ENCODE results near the gene SEH1L.

SEH1L gene

DNA sequence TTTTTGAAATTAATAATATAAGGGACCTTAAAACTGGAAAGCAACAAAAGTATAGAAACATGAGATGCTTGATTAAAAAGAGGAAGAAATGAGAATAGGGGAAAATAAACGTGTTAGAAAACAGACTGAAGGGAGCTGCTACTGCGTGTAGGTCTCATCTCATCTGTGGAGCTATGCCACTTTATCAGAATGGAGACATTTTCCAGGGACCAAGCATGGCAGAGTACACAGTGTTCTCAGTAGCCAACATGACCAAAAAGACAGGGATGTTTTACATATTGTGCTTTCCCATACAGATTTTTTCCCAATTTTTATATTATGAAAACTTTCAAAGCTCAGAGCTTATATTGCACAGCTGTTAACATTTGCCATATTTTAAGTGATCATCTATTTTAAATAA, 66.4 kb downstream of the SEH1L start:
- H3K4me3 ChIP-seq (ENCODE audit: low read depth, low read length) = no peak overlapping the region
- in situ Hi-C loops (cut with HindIII; ENCODE audit: low sequenced_read_pairs) = no loop called here
- DNase-seq (ENCODE audit: low read depth, low spot score) = no peak

DNA sequence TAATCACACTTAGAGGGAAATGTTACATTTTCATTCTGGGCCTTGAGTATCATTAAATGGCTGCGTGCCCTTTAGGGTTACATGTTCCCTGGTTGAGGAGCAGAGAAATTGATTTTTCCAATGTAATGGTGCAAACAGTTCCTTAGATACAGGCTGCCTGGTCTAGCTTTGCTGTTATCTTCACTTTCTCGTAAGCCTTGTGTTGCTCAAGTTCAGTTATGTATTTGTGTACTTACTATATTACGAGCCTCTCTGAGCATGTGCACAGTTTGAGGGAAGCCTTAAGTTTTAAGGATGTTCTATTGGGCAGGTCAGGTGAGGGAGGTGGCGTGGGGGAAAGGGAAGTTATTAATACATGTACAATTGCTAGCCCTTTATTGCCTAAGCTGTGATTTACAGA, 67.0 kb downstream of the SEH1L start:
- no peak overlapping the region for H3K4me3 ChIP-seq (ENCODE audit: low read depth, low read length)
- TF ChIP-seq, protein P1, sequence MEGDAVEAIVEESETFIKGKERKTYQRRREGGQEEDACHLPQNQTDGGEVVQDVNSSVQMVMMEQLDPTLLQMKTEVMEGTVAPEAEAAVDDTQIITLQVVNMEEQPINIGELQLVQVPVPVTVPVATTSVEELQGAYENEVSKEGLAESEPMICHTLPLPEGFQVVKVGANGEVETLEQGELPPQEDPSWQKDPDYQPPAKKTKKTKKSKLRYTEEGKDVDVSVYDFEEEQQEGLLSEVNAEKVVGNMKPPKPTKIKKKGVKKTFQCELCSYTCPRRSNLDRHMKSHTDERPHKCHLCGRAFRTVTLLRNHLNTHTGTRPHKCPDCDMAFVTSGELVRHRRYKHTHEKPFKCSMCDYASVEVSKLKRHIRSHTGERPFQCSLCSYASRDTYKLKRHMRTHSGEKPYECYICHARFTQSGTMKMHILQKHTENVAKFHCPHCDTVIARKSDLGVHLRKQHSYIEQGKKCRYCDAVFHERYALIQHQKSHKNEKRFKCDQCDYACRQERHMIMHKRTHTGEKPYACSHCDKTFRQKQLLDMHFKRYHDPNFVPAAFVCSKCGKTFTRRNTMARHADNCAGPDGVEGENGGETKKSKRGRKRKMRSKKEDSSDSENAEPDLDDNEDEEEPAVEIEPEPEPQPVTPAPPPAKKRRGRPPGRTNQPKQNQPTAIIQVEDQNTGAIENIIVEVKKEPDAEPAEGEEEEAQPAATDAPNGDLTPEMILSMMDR (IDR thresholded peaks at IDR 0.05; ENCODE audit: low read depth, low read length) = no peak
- no peak for DNase-seq (ENCODE audit: low read depth, low spot score)
- in situ Hi-C loops (cut with HindIII; ENCODE audit: low sequenced_read_pairs) = no loop called here

More for the DNA sequence above, 66.4 kb downstream of the SEH1L start:
- TF ChIP-seq, protein P1 (IDR thresholded peaks at IDR 0.05; ENCODE audit: low read depth, low read length) = no peak

DNA sequence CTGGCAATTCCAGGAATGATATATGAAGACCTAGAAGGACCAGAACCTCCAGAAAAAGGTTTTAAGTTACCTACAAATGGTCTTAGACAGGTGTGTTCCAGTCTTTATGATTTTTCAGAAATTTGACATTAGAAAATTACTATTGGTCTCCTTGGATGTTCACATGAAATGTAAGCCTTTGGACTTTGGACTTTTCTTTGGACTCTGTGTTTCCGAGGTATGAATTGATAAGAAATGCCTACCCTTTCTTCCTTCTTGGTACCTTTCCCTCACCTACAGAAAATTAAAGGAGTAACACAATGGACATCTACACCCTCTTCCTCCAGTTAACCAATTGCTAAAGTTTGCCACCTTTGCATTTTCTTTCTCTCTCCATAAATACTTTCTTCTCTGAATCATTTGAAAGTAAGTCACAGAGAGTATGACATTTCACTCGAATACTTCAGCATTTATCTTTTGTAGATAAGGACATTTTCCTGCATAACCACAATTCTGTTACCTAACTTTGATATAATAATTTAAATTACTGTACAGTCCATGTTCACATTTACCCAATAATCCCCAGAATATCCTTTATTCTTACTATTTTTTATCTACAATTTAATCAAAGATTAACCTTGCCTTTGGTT, 69.5 kb downstream of the SEH1L start:
- in situ Hi-C loops (cut with HindIII; ENCODE audit: low sequenced_read_pairs) = no loop called here
- TF ChIP-seq, protein P1 (IDR thresholded peaks at IDR 0.05; ENCODE audit: low read depth, low read length) = no peak
- no peak overlapping the region for H3K4me3 ChIP-seq (ENCODE audit: low read depth, low read length)
- no peak for DNase-seq (ENCODE audit: low read depth, low spot score)

DNA sequence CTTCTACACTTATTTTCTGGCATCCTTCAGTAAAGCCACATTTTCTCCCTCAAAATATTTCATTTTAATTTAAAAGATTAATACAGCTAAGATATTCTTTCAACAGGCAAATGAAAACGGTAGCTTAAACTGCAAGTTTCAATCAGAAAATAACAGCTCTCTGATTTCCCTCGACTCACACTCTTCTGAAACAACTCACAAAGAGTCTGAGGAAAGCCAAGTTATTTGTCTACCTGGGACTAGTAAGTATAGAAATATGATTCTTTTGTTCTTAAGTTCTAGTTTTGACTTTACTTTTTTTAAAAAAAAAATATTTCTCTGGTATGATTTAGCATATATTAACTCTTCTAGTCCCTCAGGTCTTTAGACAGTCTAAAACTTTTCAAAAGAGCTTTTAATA, 70.6 kb downstream of the SEH1L start:
- TF ChIP-seq, protein P1 (IDR thresholded peaks at IDR 0.05; ENCODE audit: low read depth, low read length) = no peak
- in situ Hi-C loops (cut with HindIII; ENCODE audit: low sequenced_read_pairs) = no loop called here
- H3K4me3 ChIP-seq (ENCODE audit: low read depth, low read length) = no peak overlapping the region
- no peak for DNase-seq (ENCODE audit: low read depth, low spot score)

DNA sequence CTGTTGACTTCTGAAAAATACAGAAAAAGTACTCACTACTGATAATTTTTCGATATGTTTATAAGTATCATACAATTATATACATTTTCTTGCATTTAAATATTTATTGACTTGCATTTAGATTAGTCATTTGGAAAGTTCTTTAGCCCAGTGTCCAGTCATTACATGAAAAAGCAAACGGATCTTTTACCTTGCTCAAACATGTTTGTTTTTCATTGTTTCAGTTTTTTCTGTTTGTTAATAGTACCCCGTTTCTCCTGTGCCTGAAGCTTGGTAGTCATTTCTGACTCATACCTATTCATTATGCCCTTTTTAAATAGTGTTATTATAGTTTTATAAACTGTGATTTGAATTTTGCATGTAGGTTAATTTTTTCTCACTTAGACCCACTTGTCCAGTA, 71.5 kb downstream of the SEH1L start:
- TF ChIP-seq, protein P1 (IDR thresholded peaks at IDR 0.05; ENCODE audit: low read depth, low read length) = no peak
- in situ Hi-C loops (cut with HindIII; ENCODE audit: low sequenced_read_pairs) = no loop called here
- no peak for DNase-seq (ENCODE audit: low read depth, low spot score)
- H3K4me3 ChIP-seq (ENCODE audit: low read depth, low read length) = no peak overlapping the region

DNA sequence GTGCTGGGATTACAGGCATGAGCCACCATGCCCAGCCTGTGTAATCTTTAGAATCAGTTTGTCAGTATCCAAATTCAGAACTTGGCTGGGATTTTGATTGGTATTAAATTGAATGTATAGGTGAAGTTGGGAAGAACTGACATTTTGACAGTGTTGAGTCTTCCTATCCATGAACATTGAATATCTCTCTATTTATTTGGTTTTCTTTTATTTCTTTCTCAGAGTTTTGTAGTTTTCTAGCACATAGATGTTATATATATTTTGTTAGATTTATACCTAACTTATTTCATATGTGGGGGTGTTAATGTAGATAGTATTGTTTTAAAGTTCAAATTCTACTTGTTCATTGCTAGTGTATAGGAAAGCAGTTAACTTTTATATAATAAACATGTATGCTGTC, 74.8 kb downstream of the SEH1L start:
- H3K4me3 ChIP-seq (ENCODE audit: low read depth, low read length) = no peak overlapping the region
- DNase-seq (ENCODE audit: low read depth, low spot score) = no peak
- in situ Hi-C loops (cut with HindIII; ENCODE audit: low sequenced_read_pairs) = no loop called here
- TF ChIP-seq, protein P1 (IDR thresholded peaks at IDR 0.05; ENCODE audit: low read depth, low read length) = no peak

All from astrocyte of the spinal cord (primary cell).